C4-2B (cell line): ENCODE data around the gene SSRP1.
"Not testable (repeated sequence)": the region's sequence is repeated elsewhere in the genome, so short reads cannot be mapped to it uniquely, and the experiment has no call there.

Experiments
- H3K27ac ChIP-seq: fragments of 450-650 bp; 2 replicates; pipeline ENCODE4 v1.5.1; 2017
- ZFX ChIP-seq: fragments of 450-650 bp; IDR thresholded peaks from 2 replicates; pipeline ENCODE4 v1.6.1; 2017
- TF ChIP-seq, protein P1 (sequence below): fragments of 450-650 bp; conservative IDR thresholded peaks from 2 replicates; pipeline ENCODE4 v1.5.1; 2017; ENCODE audit warnings: mild to moderate bottlenecking

Gene SSRP1

DNA sequence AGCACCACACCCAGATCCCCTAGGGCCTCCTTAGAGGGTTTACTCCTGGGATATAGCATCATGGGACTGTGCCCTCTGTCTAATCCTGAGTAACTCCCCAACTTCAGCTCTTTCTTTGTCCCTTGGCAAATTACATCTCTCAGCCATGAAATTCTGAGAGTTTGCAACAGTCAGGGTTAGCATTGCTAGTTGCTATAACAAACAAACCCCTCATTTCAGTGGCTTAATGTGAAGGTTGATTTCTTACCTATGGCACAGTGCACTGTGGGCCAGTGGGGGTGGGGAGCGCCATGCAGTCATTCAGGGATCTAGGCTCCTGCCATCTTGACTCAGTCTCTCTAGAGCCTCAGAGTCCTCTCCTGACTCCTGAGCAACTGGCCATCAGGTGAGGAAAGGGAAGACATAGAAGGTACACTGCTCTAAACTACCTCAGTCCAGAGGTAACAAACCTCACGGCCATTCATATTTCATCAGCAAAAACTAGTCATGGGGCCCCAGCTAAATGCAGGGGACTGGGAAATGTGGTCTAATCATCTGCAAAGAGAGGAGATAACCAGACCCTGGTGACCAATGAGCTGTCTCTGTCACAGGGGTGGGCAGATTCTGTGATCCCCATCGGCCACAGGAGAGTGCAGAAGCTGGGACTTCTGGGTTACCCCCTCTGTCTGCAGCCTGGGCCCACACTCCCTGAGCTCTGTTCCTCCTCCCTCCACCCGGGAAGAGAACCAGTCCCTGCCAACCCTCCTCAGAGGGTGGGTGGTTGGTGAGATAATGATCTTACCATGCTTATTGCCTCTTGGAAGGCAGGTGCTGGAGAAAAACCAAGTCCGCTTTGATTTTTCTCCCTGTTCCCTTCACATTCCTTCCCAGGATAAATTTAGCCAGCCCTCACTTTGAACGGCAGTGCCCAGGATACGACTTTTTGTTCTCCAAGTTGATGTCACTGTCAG, 27.7 kb upstream of the SSRP1 start:
- TF ChIP-seq ZFX, result no peak
- TF ChIP-seq, protein P1, sequence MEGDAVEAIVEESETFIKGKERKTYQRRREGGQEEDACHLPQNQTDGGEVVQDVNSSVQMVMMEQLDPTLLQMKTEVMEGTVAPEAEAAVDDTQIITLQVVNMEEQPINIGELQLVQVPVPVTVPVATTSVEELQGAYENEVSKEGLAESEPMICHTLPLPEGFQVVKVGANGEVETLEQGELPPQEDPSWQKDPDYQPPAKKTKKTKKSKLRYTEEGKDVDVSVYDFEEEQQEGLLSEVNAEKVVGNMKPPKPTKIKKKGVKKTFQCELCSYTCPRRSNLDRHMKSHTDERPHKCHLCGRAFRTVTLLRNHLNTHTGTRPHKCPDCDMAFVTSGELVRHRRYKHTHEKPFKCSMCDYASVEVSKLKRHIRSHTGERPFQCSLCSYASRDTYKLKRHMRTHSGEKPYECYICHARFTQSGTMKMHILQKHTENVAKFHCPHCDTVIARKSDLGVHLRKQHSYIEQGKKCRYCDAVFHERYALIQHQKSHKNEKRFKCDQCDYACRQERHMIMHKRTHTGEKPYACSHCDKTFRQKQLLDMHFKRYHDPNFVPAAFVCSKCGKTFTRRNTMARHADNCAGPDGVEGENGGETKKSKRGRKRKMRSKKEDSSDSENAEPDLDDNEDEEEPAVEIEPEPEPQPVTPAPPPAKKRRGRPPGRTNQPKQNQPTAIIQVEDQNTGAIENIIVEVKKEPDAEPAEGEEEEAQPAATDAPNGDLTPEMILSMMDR, result no peak
- H3K27ac ChIP-seq, result no peak overlapping the region

DNA sequence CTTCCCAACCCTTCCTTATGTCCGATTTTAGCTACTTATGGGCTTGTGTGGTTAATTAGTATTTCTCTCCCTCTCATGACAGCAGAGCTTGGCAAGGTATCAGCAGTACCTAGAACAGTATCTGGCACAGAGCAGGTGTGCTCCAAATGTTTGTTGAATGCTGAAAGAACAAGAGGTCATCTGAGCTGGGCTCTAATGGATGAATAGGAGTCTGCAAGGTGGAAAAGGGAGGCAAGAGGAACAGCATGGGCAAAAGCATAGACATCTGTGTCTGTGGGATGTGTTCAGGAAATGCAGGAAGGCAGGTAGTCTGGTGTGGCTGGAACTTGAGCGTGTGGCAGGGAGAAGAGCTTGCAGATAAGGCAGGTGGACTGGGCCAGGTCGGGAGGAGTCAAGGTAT, 26.2 kb upstream of the SSRP1 start:
- no peak overlapping the region for H3K27ac ChIP-seq
- TF ChIP-seq, protein P1, result no peak
- no peak for TF ChIP-seq ZFX

DNA sequence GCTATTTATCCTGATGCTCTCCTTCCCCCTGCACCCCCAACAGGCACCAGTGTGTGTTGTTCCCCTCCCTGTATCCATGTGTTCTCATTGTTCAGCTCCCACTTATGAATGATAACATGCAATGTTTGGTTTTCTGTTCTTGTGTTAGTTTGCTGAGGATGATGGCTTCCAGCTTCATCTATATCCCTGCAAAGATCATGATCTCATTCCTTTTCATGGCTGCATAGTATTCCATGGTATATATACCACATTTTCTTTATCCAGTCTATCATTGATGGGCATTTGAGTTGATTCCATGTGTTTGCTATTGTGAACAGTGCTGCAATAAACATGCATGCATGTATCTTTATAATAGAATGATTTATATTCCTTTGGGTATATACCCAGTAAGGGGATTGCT, 25.7 kb upstream of the SSRP1 start:
- H3K27ac ChIP-seq, result not testable (repeated sequence)

DNA sequence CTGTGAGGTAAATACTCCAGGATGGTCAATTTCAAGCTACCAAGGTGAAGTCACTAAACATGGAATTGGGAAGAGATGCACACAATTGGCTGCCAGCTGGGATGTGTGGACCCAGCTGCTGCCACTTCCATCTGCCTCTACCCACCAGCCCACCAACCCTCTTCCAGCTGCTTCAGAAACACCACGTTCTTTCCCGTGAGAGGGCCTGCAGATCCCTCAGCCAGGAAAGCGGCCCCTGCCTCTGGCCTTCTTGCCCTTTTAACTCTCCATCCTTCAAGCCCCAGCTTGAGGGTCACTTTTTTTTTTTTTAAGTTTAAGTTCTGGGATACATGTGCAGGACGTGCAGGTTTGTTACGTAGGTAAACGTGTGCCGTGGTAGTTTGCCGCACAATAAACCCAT, 25.3 kb upstream of the SSRP1 start:
- TF ChIP-seq, protein P1, result no peak
- TF ChIP-seq ZFX, result no peak
- no peak overlapping the region for H3K27ac ChIP-seq

DNA sequence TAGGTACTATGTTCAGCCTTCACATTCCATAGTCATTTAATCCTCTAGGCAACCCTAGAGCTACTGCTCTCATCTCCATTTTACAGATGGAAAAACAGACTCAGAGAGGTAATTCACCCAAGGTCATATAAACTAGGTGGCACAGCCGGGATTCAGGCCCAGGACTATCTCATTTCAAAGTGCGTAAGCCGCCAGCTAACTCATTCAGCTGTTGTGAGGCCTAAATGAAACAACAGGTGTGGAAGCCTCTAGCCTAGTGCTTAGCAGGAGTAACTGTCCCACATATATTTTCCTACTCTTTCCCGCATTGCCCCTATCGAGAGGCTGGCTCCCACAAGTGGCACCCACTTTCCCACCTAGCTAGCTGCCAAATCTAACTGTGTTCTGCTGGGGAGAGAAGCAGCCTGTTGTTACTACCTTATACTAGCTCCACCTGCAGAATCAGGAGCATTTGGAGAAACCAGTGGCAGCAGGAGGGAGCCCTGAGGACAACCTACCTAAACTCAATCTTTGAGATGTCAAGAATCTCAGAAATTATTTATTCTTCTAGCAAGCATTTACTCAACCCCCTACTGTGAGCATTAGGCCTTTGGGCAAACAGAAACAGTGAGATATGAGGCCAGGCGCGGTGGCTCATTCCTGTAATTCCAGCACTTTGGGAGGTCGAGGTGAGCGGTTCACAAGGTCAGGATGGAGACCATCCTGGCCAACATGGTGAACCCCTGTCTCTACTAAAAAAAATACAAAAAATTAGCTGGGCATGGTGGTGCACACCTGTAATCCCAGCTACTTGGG, 24.4 kb upstream of the SSRP1 start:
- H3K27ac ChIP-seq, result no peak overlapping the region
- TF ChIP-seq, protein P1, result no peak
- no peak for TF ChIP-seq ZFX

DNA sequence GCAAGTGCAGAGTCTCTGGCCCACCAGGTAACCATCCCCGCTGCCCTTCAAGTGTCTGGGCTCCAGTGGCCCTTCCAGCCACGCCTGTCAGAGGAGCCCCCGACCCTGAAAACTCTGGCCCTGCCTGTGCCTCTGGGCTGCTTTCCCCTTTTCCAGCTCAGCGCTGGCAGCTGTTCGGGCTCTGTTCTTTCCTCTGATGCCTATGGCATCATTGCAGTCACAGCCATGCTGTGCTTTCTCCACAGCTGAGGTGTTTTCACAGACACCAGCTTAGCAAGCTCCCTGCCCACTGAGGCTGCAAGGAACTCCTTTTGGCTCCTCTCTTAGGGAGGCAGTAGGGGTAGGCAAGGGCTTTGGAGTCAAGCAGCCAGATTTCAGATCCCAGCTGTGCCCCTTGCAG, 23.7 kb upstream of the SSRP1 start:
- no peak for TF ChIP-seq ZFX
- TF ChIP-seq, protein P1, result no peak
- H3K27ac ChIP-seq, result no peak overlapping the region

DNA sequence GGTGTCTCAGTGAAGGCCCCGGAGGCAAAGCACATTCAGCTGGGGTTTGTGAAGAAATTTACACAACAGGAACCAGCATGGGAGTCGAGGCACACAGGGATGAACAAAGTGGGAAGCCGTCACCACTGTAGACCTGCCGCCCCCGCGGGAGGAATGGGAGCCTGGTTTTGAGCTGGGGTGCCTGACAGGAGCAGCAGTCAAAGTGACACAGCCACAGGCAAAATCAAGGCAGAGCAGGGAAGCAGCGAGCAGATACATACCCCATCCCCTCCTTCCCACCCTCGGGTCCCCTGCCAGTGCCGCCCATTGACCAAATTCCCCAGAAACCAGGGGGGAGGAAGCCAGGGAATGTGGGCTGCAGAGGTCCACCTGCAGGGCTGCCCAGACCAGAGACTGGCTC, 23.3 kb upstream of the SSRP1 start:
- TF ChIP-seq, protein P1, result no peak
- TF ChIP-seq ZFX, result no peak
- no peak overlapping the region for H3K27ac ChIP-seq
